Endothelial cell of umbilical vein (primary cell): Measurements from ENCODE around the gene KANSL1.

Experiments
- MYC ChIP-seq: IDR thresholded peaks from one replicate; pipeline ENCODE4 v1.6.1; 2011; ENCODE audit warnings: mild to moderate bottlenecking, low read depth, low read length
- POLR2A ChIP-seq: IDR thresholded peaks from 2 replicates; pipeline ENCODE4 v1.6.1; 2012; ENCODE audit warnings: low read depth, mild to moderate bottlenecking, control low read depth, low read length
- TF ChIP-seq, protein P1 (sequence below), 2 donors: IDR thresholded peaks; 1 replicate in 1 of 2; 2 replicates in 1 of 2; pipeline ENCODE4 v1.5.1; 2011; ENCODE audit warnings: low read length in 2 of 2, mild to moderate bottlenecking in 2 of 2, moderate library complexity in 2 of 2, control low read depth in 1 of 2, inconsistent platforms in 1 of 2, low read depth in 1 of 2; ENCODE audit not compliant: insufficient read depth in 1 of 2; ENCODE audit errors: extremely low read depth in 1 of 2

DNA sequence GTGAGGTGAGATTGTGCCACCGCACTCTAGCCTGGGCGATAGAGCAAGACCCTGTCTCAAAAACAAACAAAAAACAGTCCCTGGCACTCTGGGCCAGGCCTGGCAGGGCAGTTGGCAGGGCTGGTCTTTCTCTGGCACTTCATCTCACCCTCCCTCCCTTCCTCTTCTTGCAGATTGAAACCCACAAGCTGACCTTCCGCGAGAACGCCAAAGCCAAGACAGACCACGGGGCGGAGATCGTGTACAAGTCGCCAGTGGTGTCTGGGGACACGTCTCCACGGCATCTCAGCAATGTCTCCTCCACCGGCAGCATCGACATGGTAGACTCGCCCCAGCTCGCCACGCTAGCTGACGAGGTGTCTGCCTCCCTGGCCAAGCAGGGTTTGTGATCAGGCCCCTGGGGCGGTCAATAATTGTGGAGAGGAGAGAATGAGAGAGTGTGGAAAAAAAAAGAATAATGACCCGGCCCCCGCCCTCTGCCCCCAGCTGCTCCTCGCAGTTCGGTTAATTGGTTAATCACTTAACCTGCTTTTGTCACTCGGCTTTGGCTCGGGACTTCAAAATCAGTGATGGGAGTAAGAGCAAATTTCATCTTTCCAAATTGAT, 169.3 kb downstream of the KANSL1 start:
- TF ChIP-seq, protein P1, sequence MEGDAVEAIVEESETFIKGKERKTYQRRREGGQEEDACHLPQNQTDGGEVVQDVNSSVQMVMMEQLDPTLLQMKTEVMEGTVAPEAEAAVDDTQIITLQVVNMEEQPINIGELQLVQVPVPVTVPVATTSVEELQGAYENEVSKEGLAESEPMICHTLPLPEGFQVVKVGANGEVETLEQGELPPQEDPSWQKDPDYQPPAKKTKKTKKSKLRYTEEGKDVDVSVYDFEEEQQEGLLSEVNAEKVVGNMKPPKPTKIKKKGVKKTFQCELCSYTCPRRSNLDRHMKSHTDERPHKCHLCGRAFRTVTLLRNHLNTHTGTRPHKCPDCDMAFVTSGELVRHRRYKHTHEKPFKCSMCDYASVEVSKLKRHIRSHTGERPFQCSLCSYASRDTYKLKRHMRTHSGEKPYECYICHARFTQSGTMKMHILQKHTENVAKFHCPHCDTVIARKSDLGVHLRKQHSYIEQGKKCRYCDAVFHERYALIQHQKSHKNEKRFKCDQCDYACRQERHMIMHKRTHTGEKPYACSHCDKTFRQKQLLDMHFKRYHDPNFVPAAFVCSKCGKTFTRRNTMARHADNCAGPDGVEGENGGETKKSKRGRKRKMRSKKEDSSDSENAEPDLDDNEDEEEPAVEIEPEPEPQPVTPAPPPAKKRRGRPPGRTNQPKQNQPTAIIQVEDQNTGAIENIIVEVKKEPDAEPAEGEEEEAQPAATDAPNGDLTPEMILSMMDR (IDR thresholded peaks at IDR 0.05; ENCODE audit: extremely low read depth in 1 of 2, insufficient read depth in 1 of 2, low read depth in 1 of 2, low read length in 2 of 2): no peak
- TF ChIP-seq POLR2A (no peak), MYC (no peak)
